ENCODE data around the gene TAOK1. TPM values are rescaled to one million over a fixed set of nuclear protein-coding genes. Genes with fewer than 3 reads are reported as not detected.
"Not testable (repeated sequence)": the region's sequence is repeated elsewhere in the genome, so short reads cannot be mapped to it uniquely, and the experiment has no call there.

The TAOK1 gene
- total RNA-seq, 1 donor from 2014 or later: 42.2 TPM

GRCh38 chr17:29549177-29549923 is 159.2 kb downstream of the TAOK1 start:
- H3K27me3 ChIP-seq: no peaks in the 10 kb centered on the region
- no peak overlapping the region for H3K4me3 ChIP-seq
- DNase-seq (ENCODE audit: extremely low spot score in 2 of 2): no peak
- TF ChIP-seq POLR2A (IDR thresholded peaks at IDR 0.05) (no peak), POLR2AphosphoS5 (IDR thresholded peaks at IDR 0.05; ENCODE audit: insufficient read depth in 1 of 2, low read depth in 1 of 2) (no peak), CTCF (IDR thresholded peaks at IDR 0.05) (no peak)
- H3K27ac ChIP-seq: no peak overlapping the region
- no peaks in the 10 kb centered on the region for H3K36me3 ChIP-seq
- peaks cover 9% of the 10 kb centered on the region for H3K4me1 ChIP-seq
- no peaks in the 10 kb centered on the region for H3K9me3 ChIP-seq
- intact Hi-C loops (cut with DNase I): no loop called here

- no peak for DNase-seq (ENCODE audit: extremely low spot score in 2 of 2)
- H3K36me3 ChIP-seq: no peaks in the 10 kb centered on the region
- no peaks in the 10 kb centered on the region for H3K4me1 ChIP-seq
- no peak for TF ChIP-seq POLR2AphosphoS5 (IDR thresholded peaks at IDR 0.05; ENCODE audit: insufficient read depth in 1 of 2, low read depth in 1 of 2)
- no peak for TF ChIP-seq CTCF (IDR thresholded peaks at IDR 0.05)
- TF ChIP-seq POLR2A (IDR thresholded peaks at IDR 0.05): no peak
- H3K27ac ChIP-seq: no peak overlapping the region
- no peak overlapping the region for H3K4me3 ChIP-seq
- no peaks in the 10 kb centered on the region for H3K27me3 ChIP-seq
- no peaks in the 10 kb centered on the region for H3K9me3 ChIP-seq
- intact Hi-C loops (cut with DNase I): no loop called here
Measured at GRCh38 chr17:29555840-29556239, 165.7 kb downstream of the TAOK1 start.

GRCh38 chr17:29557085-29557738 is 167.0 kb downstream of the TAOK1 start:
- no peak for DNase-seq (ENCODE audit: extremely low spot score in 2 of 2)
- H3K27ac ChIP-seq: no peak overlapping the region
- intact Hi-C loops (cut with DNase I): no loop called here
- H3K4me1 ChIP-seq: no peaks in the 10 kb centered on the region
- no peak overlapping the region for H3K4me3 ChIP-seq
- no peak for TF ChIP-seq CTCF (IDR thresholded peaks at IDR 0.05)
- no peak for TF ChIP-seq POLR2A (IDR thresholded peaks at IDR 0.05)
- TF ChIP-seq POLR2AphosphoS5 (IDR thresholded peaks at IDR 0.05; ENCODE audit: insufficient read depth in 1 of 2, low read depth in 1 of 2): no peak
- H3K27me3 ChIP-seq: no peaks in the 10 kb centered on the region
- H3K36me3 ChIP-seq: peaks cover 0 to 6% of the 10 kb centered on the region in 2 donors
- no peaks in the 10 kb centered on the region for H3K9me3 ChIP-seq

- Histone ChIP-seq H3K27ac (no peak overlapping the region), H3K27me3 (no peaks in the 10 kb centered on the region), H3K4me3 (no peak overlapping the region), H3K4me1 (no peaks in the 10 kb centered on the region), H3K9me3 (no peaks in the 10 kb centered on the region), H3K36me3 (peaks cover 0 to 8% of the 10 kb centered on the region in 2 donors)
- intact Hi-C loops (cut with DNase I): no loop called here
- TF ChIP-seq POLR2AphosphoS5 (IDR thresholded peaks at IDR 0.05; ENCODE audit: insufficient read depth in 1 of 2, low read depth in 1 of 2) (no peak), POLR2A (IDR thresholded peaks at IDR 0.05) (no peak), CTCF (IDR thresholded peaks at IDR 0.05) (no peak)
- DNase-seq (ENCODE audit: extremely low spot score in 2 of 2): no peak
Measured at GRCh38 chr17:29557739-29558116, 167.6 kb downstream of the TAOK1 start.

GRCh38 chr17:29558139-29558538 is 168.0 kb downstream of the TAOK1 start:
- DNase-seq (ENCODE audit: extremely low spot score in 2 of 2); H3K4me1 ChIP-seq; H3K27ac ChIP-seq; intact Hi-C loops (cut with DNase I); H3K36me3 ChIP-seq; H3K27me3 ChIP-seq; H3K9me3 ChIP-seq; H3K4me3 ChIP-seq: not testable (repeated sequence)
